SK-N-SH treated with all-trans-retinoic acid at 6 μM for 48 hours (cell line): ENCODE data around the gene ST6GAL1.

Experiments
- ATAC-seq: fragments of 200-7000 bp; cut with Tn5 transposase; 3 replicates; pipeline ENCODE4 v1.9.1; 2020; ENCODE audit warnings: mild to moderate bottlenecking, moderate library complexity
- ARNTL ChIP-seq: fragments of 450-650 bp; formaldehyde crosslinking; IDR thresholded peaks from 2 replicates; pipeline ENCODE4 v1.5.0; 2020; ENCODE audit warnings: low read depth, mild to moderate bottlenecking, moderate library complexity, borderline replicate concordance
- BACH2 ChIP-seq: fragments of 250-450 bp; sonication (Bioruptor Pico); IDR thresholded peaks from 2 replicates; pipeline ENCODE4 v1.9.0; 2021; ENCODE audit warnings: mild to moderate bottlenecking, borderline replicate concordance
- CREB5 ChIP-seq: fragments of 250-450 bp; sonication (Bioruptor Pico); IDR thresholded peaks from 2 replicates; pipeline ENCODE4 v1.5.1; 2020; ENCODE audit warnings: low read depth, mild to moderate bottlenecking, moderate library complexity
- CSDC2 ChIP-seq: fragments of 250-450 bp; sonication (Bioruptor Pico); IDR thresholded peaks from 2 replicates; pipeline ENCODE4 v1.5.0; 2020; ENCODE audit warnings: mild to moderate bottlenecking, moderate library complexity
- GLIS3 ChIP-seq: fragments of 250-450 bp; sonication (Bioruptor Pico); IDR thresholded peaks from 2 replicates; pipeline ENCODE4 v1.5.0; 2020; ENCODE audit warnings: mild to moderate bottlenecking, moderate library complexity
- OSR1 ChIP-seq: fragments of 250-450 bp; sonication (Bioruptor Pico); IDR thresholded peaks from 2 replicates; pipeline ENCODE4 v1.8.0; 2022; ENCODE audit warnings: moderate library complexity, mild to moderate bottlenecking, inconsistent platforms
- POU6F1 ChIP-seq: fragments of 250-450 bp; sonication (Bioruptor Pico); IDR thresholded peaks from 2 replicates; pipeline ENCODE4 v1.8.0; 2021; ENCODE audit warnings: low read depth, mild to moderate bottlenecking, moderate library complexity, borderline replicate concordance
- PPARA ChIP-seq: fragments of 250-450 bp; sonication (Bioruptor Pico); IDR thresholded peaks from 2 replicates; pipeline ENCODE4 v1.5.0; 2020; ENCODE audit warnings: mild to moderate bottlenecking, borderline replicate concordance
- RARB ChIP-seq: fragments of 250-450 bp; sonication (Bioruptor Pico); IDR thresholded peaks from 2 replicates; pipeline ENCODE4 v1.8.0; 2021; ENCODE audit warnings: mild to moderate bottlenecking, moderate library complexity
- TCF4 ChIP-seq: fragments of 250-450 bp; sonication (Bioruptor Pico); IDR thresholded peaks from 2 replicates; pipeline ENCODE4 v1.8.0; 2021; ENCODE audit warnings: mild to moderate bottlenecking, moderate library complexity, borderline replicate concordance
- TOX ChIP-seq: fragments of 250-450 bp; sonication (Bioruptor Pico); IDR thresholded peaks from 2 replicates; pipeline ENCODE4 v1.8.0; 2021; ENCODE audit warnings: mild to moderate bottlenecking, moderate library complexity, borderline replicate concordance
- ZC3H10 ChIP-seq: fragments of 250-450 bp; sonication (Bioruptor Pico); IDR thresholded peaks from 2 replicates; pipeline ENCODE4 v1.5.1; 2021; ENCODE audit warnings: mild to moderate bottlenecking, moderate library complexity
- ZFP3 ChIP-seq: fragments of 250-450 bp; sonication (Bioruptor Pico); IDR thresholded peaks from 2 replicates; pipeline ENCODE4 v1.5.0; 2020; ENCODE audit warnings: mild to moderate bottlenecking, moderate library complexity
- ZFP30 ChIP-seq: fragments of 450-650 bp; formaldehyde crosslinking; IDR thresholded peaks from 2 replicates; pipeline ENCODE4 v1.5.0; 2022; ENCODE audit warnings: mild to moderate bottlenecking, moderate library complexity
- ZNF565 ChIP-seq: fragments of 450-650 bp; formaldehyde crosslinking; conservative IDR thresholded peaks from 2 replicates; pipeline ENCODE4 v1.5.0; 2020; ENCODE audit warnings: low read depth, mild to moderate bottlenecking, moderate library complexity
- ZNF70 ChIP-seq: fragments of 450-650 bp; formaldehyde crosslinking; IDR thresholded peaks from 2 replicates; pipeline ENCODE4 v1.5.0; 2020; ENCODE audit warnings: mild to moderate bottlenecking, moderate library complexity
- TF ChIP-seq, protein P1 (sequence below): fragments of 250-450 bp; sonication (Bioruptor Pico); IDR thresholded peaks from 2 replicates; pipeline ENCODE4 v1.5.0; 2020; ENCODE audit warnings: mild to moderate bottlenecking, moderate library complexity
- TF ChIP-seq, protein P2 (sequence below): fragments of 250-450 bp; sonication (Bioruptor Pico); IDR thresholded peaks from 2 replicates; pipeline ENCODE4 v1.8.0; 2020; ENCODE audit warnings: mild to moderate bottlenecking, moderate library complexity, borderline replicate concordance
- TF ChIP-seq, protein P3 (sequence below): fragments of 250-450 bp; sonication (Bioruptor Pico); IDR thresholded peaks from 2 replicates; pipeline ENCODE4 v1.5.1; 2021; ENCODE audit warnings: mild to moderate bottlenecking, moderate library complexity

ST6GAL1 gene

DNA sequence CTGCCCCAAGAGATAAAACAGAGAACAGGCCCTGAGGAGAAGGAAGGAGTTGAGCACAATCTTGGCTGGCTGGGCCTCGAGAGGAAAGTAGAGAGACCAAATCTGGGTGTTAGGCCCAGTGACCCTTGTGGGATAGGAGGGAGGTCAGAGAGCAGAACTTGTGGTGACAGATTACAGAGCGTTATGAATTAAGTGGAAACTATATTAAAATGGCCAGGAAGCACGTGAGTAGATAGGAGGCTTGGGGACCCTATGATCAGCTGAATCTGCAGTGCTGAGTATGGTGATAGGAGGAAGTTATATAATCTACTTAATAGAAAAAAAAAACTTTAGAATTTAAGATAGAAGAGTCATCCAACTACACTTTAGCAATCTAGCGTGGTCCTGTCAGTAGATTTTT is 30.0 kb downstream of the ST6GAL1 start:
- no peak for TF ChIP-seq ZC3H10 (CRISPR knock-in tag)
- TF ChIP-seq, all 23 proteins: peak for 0
- ATAC-seq, result no peak

DNA sequence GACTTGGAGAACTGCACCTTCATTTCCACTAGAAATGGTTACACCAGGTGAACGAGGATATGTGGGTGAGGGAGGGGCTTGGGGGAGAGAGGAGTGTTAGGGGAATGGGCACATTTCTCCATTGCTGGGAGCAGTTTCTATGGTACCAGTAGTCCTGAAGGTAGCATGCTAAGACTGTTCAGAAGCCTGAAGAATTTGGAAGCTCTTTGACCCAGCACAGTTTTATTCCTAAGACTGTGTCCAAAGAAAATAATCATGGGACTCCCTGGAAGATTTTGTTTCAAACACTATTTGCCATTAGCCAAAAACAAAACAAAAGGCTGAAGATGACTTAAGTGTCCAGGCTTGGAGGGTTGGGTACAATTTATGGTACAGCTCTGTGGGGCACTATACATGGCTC is 32.1 kb downstream of the ST6GAL1 start:
- ATAC-seq, result no peak
- TF ChIP-seq POU6F1 (CRISPR knock-in tag) (no peak), TOX (no peak)

DNA sequence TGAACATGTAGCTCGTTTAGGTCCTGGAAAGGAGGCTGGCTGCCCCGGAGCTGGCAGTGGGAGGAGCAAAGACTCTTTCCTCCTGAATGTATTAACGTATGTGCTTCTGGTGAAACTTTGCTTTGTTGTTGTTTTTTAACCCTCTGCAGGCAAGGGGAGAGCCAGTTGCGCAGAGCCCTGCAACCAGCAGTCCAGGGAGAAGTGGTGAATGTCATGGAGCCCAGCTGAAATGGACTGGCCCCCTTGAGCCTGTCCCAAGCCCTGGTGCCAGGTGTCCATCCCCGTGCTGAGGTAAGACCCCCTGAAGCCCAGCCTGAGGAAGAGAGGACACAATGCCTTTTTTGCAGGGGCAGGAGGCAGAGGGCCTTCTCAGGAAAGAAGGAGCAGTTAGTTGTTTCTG is 33.3 kb downstream of the ST6GAL1 start:
- ATAC-seq, result no peak

More for the DNA sequence above, 33.3 kb downstream of the ST6GAL1 start:
- TF ChIP-seq, protein P1, sequence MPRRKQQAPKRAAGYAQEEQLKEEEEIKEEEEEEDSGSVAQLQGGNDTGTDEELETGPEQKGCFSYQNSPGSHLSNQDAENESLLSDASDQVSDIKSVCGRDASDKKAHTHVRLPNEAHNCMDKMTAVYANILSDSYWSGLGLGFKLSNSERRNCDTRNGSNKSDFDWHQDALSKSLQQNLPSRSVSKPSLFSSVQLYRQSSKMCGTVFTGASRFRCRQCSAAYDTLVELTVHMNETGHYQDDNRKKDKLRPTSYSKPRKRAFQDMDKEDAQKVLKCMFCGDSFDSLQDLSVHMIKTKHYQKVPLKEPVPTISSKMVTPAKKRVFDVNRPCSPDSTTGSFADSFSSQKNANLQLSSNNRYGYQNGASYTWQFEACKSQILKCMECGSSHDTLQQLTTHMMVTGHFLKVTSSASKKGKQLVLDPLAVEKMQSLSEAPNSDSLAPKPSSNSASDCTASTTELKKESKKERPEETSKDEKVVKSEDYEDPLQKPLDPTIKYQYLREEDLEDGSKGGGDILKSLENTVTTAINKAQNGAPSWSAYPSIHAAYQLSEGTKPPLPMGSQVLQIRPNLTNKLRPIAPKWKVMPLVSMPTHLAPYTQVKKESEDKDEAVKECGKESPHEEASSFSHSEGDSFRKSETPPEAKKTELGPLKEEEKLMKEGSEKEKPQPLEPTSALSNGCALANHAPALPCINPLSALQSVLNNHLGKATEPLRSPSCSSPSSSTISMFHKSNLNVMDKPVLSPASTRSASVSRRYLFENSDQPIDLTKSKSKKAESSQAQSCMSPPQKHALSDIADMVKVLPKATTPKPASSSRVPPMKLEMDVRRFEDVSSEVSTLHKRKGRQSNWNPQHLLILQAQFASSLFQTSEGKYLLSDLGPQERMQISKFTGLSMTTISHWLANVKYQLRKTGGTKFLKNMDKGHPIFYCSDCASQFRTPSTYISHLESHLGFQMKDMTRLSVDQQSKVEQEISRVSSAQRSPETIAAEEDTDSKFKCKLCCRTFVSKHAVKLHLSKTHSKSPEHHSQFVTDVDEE (CRISPR knock-in tag), result no peak
- TF ChIP-seq PPARA (CRISPR knock-in tag), result no peak
- no peak for TF ChIP-seq CREB5 (CRISPR knock-in tag)
- TF ChIP-seq TOX, result no peak
- TF ChIP-seq, protein P2, sequence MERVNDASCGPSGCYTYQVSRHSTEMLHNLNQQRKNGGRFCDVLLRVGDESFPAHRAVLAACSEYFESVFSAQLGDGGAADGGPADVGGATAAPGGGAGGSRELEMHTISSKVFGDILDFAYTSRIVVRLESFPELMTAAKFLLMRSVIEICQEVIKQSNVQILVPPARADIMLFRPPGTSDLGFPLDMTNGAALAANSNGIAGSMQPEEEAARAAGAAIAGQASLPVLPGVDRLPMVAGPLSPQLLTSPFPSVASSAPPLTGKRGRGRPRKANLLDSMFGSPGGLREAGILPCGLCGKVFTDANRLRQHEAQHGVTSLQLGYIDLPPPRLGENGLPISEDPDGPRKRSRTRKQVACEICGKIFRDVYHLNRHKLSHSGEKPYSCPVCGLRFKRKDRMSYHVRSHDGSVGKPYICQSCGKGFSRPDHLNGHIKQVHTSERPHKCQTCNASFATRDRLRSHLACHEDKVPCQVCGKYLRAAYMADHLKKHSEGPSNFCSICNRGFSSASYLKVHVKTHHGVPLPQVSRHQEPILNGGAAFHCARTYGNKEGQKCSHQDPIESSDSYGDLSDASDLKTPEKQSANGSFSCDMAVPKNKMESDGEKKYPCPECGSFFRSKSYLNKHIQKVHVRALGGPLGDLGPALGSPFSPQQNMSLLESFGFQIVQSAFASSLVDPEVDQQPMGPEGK (CRISPR knock-in tag), result no peak
- no peak for TF ChIP-seq TCF4
- TF ChIP-seq CSDC2 (CRISPR knock-in tag), result no peak
- no peak for TF ChIP-seq POU6F1 (CRISPR knock-in tag)
- no peak for TF ChIP-seq ZFP30 (CRISPR knock-in tag)
- TF ChIP-seq ARNTL, result no peak
- no peak for TF ChIP-seq RARB
- TF ChIP-seq, protein P3, sequence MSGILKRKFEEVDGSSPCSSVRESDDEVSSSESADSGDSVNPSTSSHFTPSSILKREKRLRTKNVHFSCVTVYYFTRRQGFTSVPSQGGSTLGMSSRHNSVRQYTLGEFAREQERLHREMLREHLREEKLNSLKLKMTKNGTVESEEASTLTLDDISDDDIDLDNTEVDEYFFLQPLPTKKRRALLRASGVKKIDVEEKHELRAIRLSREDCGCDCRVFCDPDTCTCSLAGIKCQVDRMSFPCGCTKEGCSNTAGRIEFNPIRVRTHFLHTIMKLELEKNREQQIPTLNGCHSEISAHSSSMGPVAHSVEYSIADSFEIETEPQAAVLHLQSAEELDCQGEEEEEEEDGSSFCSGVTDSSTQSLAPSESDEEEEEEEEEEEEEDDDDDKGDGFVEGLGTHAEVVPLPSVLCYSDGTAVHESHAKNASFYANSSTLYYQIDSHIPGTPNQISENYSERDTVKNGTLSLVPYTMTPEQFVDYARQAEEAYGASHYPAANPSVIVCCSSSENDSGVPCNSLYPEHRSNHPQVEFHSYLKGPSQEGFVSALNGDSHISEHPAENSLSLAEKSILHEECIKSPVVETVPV (CRISPR knock-in tag), result no peak
- TF ChIP-seq ZC3H10 (CRISPR knock-in tag), result no peak
- no peak for TF ChIP-seq GLIS3 (CRISPR knock-in tag)
- TF ChIP-seq ZFP3 (CRISPR knock-in tag), result no peak
- no peak for TF ChIP-seq OSR1 (CRISPR knock-in tag)
- TF ChIP-seq ZNF70, result no peak
- TF ChIP-seq ZNF565, result no peak
- no peak for TF ChIP-seq BACH2 (CRISPR knock-in tag)
